ENCODE results near the gene DDAH1.

GRCh38 chr1:85504417-85504816 is 39.5 kb upstream of the DDAH1 start:
- TF ChIP-seq CTCF (conservative IDR thresholded peaks at IDR 0.05; ENCODE audit: low read depth in 2 of 2), result no peak
- no peak for TF ChIP-seq POLR2AphosphoS5 (IDR thresholded peaks at IDR 0.05; ENCODE audit: low read depth)
- no peak for TF ChIP-seq CREB1 (CRISPR knock-in tag; IDR thresholded peaks at IDR 0.05; ENCODE audit: low read depth)
- no peak for TF ChIP-seq EZH2 (IDR thresholded peaks at IDR 0.05; ENCODE audit: low read depth, unreplicated experiment)

All from GM23338 (cell line).